HG02678 (cell line): ENCODE data around the gene FMO5.
"Not testable (repeated sequence)": the region's sequence is repeated elsewhere in the genome, so short reads cannot be mapped to it uniquely, and the experiment has no call there.

Source experiments
- ATAC-seq: cut with Tn5 transposase; IDR thresholded peaks from one replicate; pipeline ENCODE4 v1.9.1; 2021; ENCODE audit warnings: mild to moderate bottlenecking, moderate library complexity; ENCODE audit not compliant: unreplicated experiment

The FMO5 gene

DNA sequence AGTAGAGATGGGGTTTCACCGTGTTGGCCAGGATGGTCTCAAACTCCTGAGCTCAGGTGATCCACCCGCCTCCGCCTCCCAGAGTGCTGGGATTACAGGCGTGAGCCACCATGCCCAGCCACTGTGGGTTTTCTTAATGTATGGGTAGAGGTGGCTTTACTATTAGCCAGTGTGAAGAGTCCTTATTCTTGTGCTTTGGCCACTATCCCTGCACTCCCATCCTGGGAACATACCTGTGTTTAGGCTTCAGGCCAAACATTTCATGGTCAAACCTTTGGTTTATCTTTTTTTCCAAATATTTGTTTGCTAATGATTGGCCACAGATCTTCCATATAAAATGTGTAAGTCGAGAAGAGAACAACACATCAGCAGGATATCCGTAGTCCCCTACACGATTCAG is 16.5 kb downstream of the FMO5 start:
- no peak for ATAC-seq

DNA sequence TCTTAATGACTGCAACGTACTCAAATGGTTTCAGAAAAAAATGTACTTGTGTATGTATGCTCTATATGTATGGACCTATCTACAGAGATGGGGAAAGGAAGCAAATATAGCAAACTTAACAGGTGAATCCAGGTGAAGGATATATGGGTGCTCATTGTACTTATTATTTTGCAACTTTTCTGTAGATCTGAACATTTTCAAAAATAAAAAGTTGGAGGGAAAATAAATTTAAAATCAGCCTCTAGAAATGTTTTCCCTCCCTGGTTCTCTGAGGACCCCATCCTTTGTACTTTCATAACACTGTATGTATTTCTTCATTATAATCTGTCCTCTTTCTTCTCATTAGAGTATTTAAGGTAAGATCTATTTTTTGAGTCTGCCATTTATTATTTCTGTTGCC is 17.9 kb downstream of the FMO5 start:
- no peak for ATAC-seq

GRCh38 chr1:147204080-147204479 is 21.1 kb downstream of the FMO5 start:
- ATAC-seq = no peak

GRCh38 chr1:147202576-147202975 is 22.6 kb downstream of the FMO5 start:
- no peak for ATAC-seq

DNA sequence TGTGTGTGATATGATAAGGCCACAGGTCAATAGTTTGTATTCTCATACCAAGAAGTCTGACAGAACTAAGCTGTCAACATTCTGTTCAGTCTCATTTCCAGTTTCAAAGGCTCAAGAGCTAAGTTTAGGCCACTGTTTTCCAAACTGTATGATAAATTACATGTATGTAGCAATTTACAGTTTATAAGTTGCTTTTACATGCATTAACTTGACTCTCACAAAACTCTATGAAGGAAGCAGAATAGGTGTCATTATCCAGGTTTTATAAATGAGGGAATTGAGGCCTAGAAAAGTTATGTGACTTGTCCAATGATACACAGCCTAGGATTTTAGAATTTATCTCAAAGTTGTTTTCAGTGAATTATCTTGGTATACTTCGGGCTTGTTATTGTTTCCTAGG is 23.4 kb downstream of the FMO5 start:
- ATAC-seq = no peak

DNA sequence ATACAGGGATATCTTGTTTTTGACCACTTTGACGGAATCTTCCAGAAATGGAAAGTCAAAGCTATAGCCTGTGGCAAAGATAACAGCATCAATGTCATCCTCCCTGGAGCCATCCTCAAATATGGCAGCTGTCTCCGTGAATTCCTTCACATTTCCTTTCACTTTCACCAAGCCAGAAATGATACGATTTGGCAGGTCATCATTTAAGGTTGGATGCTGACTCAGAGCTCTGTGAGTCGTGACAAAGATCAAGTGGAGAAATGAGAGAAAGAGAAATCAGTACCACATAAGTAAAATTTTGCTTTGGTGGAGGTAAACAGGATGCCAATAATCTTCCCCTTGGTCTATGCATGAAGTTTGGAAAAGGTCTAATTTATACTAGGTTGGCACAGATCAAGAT is 23.9 kb downstream of the FMO5 start:
- no peak for ATAC-seq

- ATAC-seq = not testable (repeated sequence)
These were observed 27.8 kb downstream of the FMO5 start for GRCh38 chr1:147197324-147197723.

DNA sequence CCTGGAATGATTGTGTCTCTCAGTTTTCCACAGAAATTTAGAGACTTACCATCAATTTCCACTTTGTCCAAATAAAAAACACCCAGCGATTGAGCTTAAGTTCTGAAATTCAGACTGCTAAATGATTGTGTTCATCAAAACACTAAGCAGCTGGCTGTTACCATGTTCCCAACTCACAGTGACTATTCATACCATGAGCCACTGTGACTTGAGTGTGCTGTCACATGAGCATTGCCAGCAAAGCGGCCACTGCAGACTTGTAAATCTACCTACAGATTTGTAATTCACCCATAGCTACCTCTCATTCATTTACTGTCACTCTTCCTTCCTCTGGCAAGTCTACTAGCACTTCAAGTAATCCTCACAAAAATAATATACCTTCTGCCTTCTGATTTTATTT is 35.6 kb downstream of the FMO5 start:
- ATAC-seq = no peak

DNA sequence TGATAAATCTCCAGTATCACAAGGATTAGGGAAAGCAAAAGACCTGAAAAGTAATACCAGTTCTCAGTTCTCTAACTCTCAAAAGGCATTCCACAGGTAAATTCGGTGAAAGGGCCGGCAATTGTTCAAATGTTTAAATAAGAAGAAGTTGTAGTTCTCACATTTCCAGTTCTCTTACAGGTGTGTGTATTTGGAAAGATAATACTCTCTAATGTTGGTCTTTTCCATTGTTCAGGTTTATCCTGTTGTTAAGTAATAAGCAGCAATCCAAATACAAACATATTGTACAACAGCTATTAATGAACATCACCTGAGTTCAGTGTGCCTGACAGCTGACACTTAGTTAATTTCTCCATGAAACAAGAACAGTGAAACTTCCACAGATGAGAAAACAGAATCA is 39.7 kb downstream of the FMO5 start:
- ATAC-seq = no peak

DNA sequence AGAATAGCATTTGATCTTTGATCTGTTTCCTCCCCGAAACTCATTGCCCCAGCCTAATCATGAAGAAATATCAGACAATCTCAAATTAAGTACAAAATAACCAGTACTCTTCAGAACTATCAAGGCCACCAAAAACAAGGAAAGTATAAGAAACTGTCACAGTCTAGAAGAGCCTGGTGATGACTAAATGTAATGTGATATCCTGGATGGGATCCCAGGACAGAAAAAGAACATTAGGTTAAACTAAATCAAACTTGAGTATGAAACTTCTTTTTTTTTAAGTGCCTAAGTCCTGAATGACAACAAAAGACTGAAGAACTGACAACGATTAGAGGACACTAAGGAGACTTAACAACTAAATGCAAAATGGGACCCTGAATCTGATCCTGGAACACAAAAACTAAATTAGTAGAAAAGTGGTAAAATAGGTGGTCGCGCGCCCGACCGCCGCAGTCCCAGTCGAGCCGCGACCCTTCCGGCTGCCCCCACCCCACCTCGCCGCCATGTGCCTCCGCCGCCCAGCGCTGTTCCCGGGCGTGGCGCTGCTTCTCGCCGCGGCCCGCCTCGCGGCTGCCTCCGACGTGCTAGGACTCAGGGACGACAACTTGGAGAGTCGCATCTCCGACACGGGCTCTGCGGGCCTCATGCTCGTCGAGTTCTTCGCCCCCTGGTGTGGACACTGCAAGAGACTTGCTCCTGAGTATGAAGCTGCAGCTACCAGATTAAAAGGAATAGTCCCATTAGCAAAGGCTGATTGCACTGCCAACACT is 47.3 kb downstream of the FMO5 start:
- no peak for ATAC-seq

- peak; percentile 88 for ATAC-seq
These were observed 52.7 kb downstream of the FMO5 start, which contains the start of gene PRKAB2 for GRCh38 chr1:147172168-147173016. PRKAB2 (minus strand) TSS chr1:147172470; CDS start chr1:147172144, 326 bp downstream.

- ATAC-seq = no peak
These were observed 53.6 kb downstream of the FMO5 start for GRCh38 chr1:147171399-147172167.

DNA sequence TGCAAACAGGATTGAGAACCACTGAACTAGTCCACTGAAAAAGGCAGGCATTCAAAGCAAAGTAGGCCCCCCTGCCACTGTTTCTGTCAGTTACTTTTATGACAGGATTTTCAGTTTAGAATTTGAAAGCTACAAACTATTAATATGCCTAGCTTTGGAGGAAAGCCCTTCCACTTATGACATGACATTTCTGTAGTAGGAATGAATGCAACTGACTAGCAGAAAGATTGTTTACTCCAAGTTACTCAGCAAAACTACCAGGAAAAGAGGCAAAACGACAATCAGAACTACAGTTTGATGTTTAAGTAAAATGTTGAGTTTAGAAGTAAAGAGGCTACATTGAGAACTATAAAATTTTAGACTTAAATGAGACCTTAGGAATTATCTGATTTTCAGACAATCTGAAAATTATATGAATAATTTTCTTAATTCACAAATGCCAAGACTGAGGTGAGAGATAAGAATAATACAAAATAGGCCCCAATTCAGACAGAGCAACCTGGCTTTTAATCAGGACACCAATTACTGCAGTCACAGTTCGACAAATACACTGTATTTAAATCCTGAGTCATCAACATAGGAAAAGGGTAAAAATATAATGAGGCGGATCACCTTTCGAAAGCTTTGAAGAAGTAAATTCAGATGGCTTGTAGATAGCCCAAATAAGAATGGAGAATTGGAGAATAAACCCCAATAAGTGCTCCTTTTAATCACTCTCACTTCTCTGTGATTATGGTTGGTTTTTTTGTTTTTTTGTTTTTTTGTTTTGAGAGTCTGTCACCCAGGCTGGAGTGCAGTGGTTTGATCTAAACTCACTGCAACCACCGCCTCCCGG is 55.1 kb downstream of the FMO5 start:
- no peak for ATAC-seq

GRCh38 chr1:147169171-147169570 is 56.0 kb downstream of the FMO5 start:
- no peak for ATAC-seq

- no peak for ATAC-seq
These were observed 56.5 kb downstream of the FMO5 start for GRCh38 chr1:147168626-147169058.

DNA sequence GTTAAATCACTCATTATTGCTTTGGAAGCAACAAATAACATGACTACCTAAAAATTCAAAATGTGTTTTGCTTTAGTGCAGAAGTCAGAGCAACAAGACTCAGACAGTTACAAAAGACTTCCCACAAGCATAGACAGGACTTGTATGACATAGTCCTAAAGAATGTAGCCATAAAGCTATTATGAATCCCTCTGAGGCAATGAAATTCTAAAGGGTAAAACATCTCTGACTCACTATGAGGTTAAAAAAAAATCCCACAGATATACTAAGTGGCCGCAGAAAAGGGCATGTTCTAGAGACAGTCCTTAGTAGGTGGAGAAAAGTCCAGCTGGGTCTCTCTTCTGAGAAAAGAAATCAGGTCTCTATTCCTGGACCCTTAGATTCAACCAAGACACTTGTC is 57.8 kb downstream of the FMO5 start:
- no peak for ATAC-seq

DNA sequence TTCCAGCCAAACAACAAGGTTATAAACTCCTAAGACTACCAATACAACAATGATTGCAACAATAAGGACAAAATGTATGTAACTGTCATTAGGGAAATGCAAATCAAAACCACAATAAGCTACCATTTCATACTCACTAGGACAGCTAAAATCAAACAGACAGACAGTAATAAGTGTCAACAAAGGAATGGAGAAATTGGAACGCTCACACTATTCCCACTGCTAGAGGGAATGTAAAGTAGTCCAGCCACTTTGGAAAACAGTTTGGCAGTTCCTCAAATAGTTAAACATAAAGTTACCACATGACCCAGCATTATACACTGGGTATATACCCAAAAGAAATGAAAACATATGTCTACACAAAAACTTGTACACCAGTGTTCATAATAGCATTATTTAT is 62.1 kb downstream of the FMO5 start:
- no peak for ATAC-seq

- no peak for ATAC-seq
These were observed 63.0 kb downstream of the FMO5 start for GRCh38 chr1:147162093-147162492.

DNA sequence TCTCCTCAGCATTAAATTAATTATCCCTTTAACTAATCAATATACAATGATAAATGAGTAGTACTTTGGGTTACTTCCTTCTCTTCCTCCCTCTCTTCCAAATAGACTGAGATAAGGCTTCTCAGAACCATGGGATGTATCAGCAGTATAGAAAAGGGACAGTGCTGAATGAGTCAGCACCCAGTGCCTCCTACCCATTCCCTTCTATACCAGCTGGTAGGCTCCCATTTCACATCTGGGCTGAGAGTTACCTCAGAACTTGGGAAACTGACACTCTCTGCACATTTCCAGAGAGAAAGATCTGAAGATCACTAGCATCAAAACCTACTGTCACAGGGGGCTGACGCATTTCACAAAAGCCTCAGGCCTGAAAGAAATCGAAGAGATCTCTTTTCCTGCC is 68.0 kb downstream of the FMO5 start:
- not testable (repeated sequence) for ATAC-seq

- no peak for ATAC-seq
These were observed 68.5 kb downstream of the FMO5 start for GRCh38 chr1:147156642-147157041.
